GM23248 (cell line): ENCODE results near the gene DNLZ.
"Not testable (repeated sequence)": the region's sequence is repeated elsewhere in the genome, so short reads cannot be mapped to it uniquely, and the experiment has no call there.

Experiments used
- EZH2 ChIP-seq: fragments of 200-600 bp; sonication (generic); IDR thresholded peaks from 2 replicates; pipeline ENCODE4 v1.6.1; 2018; ENCODE audit warnings: antibody characterized with exemption, mild to moderate bottlenecking; ENCODE audit not compliant: insufficient read depth, poor library complexity, severe bottlenecking
- EZH2phosphoT487 ChIP-seq: fragments of 200-600 bp; sonication (generic); IDR thresholded peaks from 2 replicates; pipeline ENCODE4 v1.6.1; 2018; ENCODE audit warnings: antibody characterized with exemption, moderate library complexity, mild to moderate bottlenecking, low read depth; ENCODE audit not compliant: insufficient read depth

DNA sequence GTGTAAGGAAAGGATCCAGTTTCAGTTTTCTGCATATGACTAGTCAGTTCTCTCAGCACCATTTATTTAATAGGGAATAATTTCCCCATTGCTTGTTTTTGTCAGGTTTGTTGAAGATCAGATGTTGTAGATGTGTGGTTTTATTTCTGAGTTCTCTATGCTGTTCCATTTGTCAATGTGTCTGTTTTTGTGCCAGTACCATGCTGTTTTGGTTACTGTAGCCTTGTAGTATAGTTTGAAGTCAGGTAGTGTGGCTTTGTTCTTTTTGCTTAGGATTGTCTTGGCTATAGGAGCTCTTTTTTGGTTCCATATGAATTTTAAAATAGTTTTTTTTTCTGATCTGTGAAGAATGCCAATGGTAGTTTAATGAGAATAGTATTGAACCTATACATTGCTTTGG is 42.6 kb downstream of the DNLZ start:
- TF ChIP-seq EZH2, EZH2phosphoT487: not testable (repeated sequence)
